GM23338 (cell line): ENCODE measurements around the gene DEK. TPM values are rescaled to one million over a fixed set of nuclear protein-coding genes. Genes with fewer than 3 reads are reported as not detected.

Experiments used
- ATAC-seq: fragments of 200-7000 bp; cut with Tn5 transposase; 3 replicates; pipeline ENCODE4 v1.9.1; 2020
- DNase-seq: peaks from one replicate; pipeline ENCODE4 v3.0.0-alpha.2; 2015; ENCODE audit warnings: low spot score
- H2AFZ ChIP-seq: fragments of 200-600 bp; sonication (generic); 2 replicates; pipeline ENCODE4 v1.8.0; 2016; ENCODE audit warnings: antibody characterized with exemption, mild to moderate bottlenecking, moderate library complexity
- H3F3A ChIP-seq: fragments of 200-600 bp; sonication (generic); replicated peaks from 2 replicates; pipeline ENCODE4 v1.8.0; 2017; ENCODE audit warnings: antibody characterized with exemption, mixed run types, low read depth
- H3K27ac ChIP-seq: fragments of 200-600 bp; sonication (generic); 2 replicates; pipeline ENCODE4 v1.6.1; 2016; ENCODE audit warnings: low read depth
- H3K27me3 ChIP-seq: fragments of 200-600 bp; sonication (generic); 2 replicates; pipeline ENCODE4 v1.8.0; 2016; ENCODE audit warnings: mild to moderate bottlenecking, mixed run types, moderate library complexity; ENCODE audit not compliant: insufficient read depth
- H3K36me3 ChIP-seq: fragments of 200-600 bp; sonication (generic); 2 replicates; pipeline ENCODE4 v1.8.0; 2016; ENCODE audit warnings: mild to moderate bottlenecking; ENCODE audit not compliant: insufficient read depth
- H3K4me1 ChIP-seq: fragments of 200-600 bp; sonication (generic); 2 replicates; pipeline ENCODE4 v1.8.0; 2016; ENCODE audit warnings: mild to moderate bottlenecking, moderate library complexity; ENCODE audit not compliant: insufficient read depth
- H3K4me2 ChIP-seq: fragments of 200-600 bp; sonication (generic); 2 replicates; pipeline ENCODE4 v1.7.1; 2017; ENCODE audit warnings: mixed run types
- H3K4me3 ChIP-seq: fragments of 200-600 bp; sonication (generic); 2 replicates; pipeline ENCODE4 v1.6.1; 2016; ENCODE audit warnings: mixed run types
- H3K79me2 ChIP-seq: fragments of 200-600 bp; sonication (generic); replicated peaks from 2 replicates; pipeline ENCODE4 v1.8.0; 2017; ENCODE audit warnings: mild to moderate bottlenecking; ENCODE audit not compliant: insufficient read depth
- H3K9me2 ChIP-seq: fragments of 200-600 bp; sonication (generic); 2 replicates; pipeline ENCODE4 v1.8.0; 2017; ENCODE audit not compliant: insufficient read depth
- H4K20me1 ChIP-seq: fragments of 200-600 bp; sonication (generic); replicated peaks from 2 replicates; pipeline ENCODE4 v1.8.0; 2017; ENCODE audit warnings: mild to moderate bottlenecking; ENCODE audit not compliant: insufficient read depth
- H3K27ac Mint-ChIP-seq: 2 replicates; pipeline ENCODE4 v1.8.0; 2020; ENCODE audit warnings: inconsistent platforms, mild to moderate bottlenecking, moderate library complexity, mixed read lengths
- H3K27me3 Mint-ChIP-seq: 3 replicates; pipeline ENCODE4 v1.8.0; 2022; ENCODE audit warnings: low read depth, mild to moderate bottlenecking, moderate library complexity, mixed read lengths, inconsistent platforms; ENCODE audit not compliant: insufficient read depth, poor library complexity
- H3K36me3 Mint-ChIP-seq: 3 replicates; pipeline ENCODE4 v1.8.0; 2021; ENCODE audit warnings: low read depth, mild to moderate bottlenecking, inconsistent platforms, moderate library complexity, mixed read lengths
- H3K4me1 Mint-ChIP-seq: 3 replicates; pipeline ENCODE4 v1.8.0; 2020; ENCODE audit warnings: mild to moderate bottlenecking, inconsistent platforms, mixed read lengths
- H3K4me3 Mint-ChIP-seq: 3 replicates; pipeline ENCODE4 v1.8.0; 2021; ENCODE audit warnings: moderate library complexity, mild to moderate bottlenecking, inconsistent platforms, mixed read lengths
- H3K9me3 Mint-ChIP-seq: 3 replicates; pipeline ENCODE4 v1.8.0; 2020; ENCODE audit warnings: moderate library complexity, mild to moderate bottlenecking, inconsistent platforms, mixed read lengths
- CREB1 ChIP-seq: fragments of 250-450 bp; sonication (Bioruptor Pico); IDR thresholded peaks from 2 replicates; pipeline ENCODE4 v1.5.0; 2020; ENCODE audit warnings: low read depth, mild to moderate bottlenecking, moderate library complexity
- ETS1 ChIP-seq: IDR thresholded peaks from 2 replicates; pipeline ENCODE4 v1.6.1; 2016; ENCODE audit warnings: antibody characterized with exemption
- EZH2 ChIP-seq: fragments of 200-600 bp; sonication (generic); IDR thresholded peaks from one replicate; pipeline ENCODE4 v1.8.0; 2017; ENCODE audit warnings: antibody characterized with exemption, mild to moderate bottlenecking, low read depth; ENCODE audit not compliant: unreplicated experiment
- EZH2phosphoT487 ChIP-seq: fragments of 200-600 bp; sonication (generic); IDR thresholded peaks from one replicate; pipeline ENCODE4 v1.8.1; 2018; ENCODE audit warnings: antibody characterized with exemption; ENCODE audit not compliant: unreplicated experiment
- JUNB ChIP-seq: IDR thresholded peaks from one replicate; pipeline ENCODE4 v1.6.1; 2016; ENCODE audit warnings: antibody characterized with exemption; ENCODE audit not compliant: unreplicated experiment
- NANOG ChIP-seq: IDR thresholded peaks from 2 replicates; pipeline ENCODE4 v1.6.1; 2016; ENCODE audit warnings: antibody characterized with exemption, borderline replicate concordance
- POLR2AphosphoS5 ChIP-seq: IDR thresholded peaks from 2 replicates; pipeline ENCODE4 v1.6.1; 2016; ENCODE audit warnings: antibody characterized with exemption, low read depth
- STAT1 ChIP-seq: IDR thresholded peaks from one replicate; pipeline ENCODE4 v1.6.1; 2016; ENCODE audit warnings: antibody characterized with exemption; ENCODE audit not compliant: unreplicated experiment
- ZNF114 ChIP-seq: fragments of 250-450 bp; sonication (Bioruptor Pico); IDR thresholded peaks from 2 replicates; pipeline ENCODE4 v1.5.0; 2020; ENCODE audit warnings: mild to moderate bottlenecking, moderate library complexity
- ZNF331 ChIP-seq: fragments of 250-450 bp; sonication (Bioruptor Pico); IDR thresholded peaks from 2 replicates; pipeline ENCODE4 v1.5.0; 2020; ENCODE audit warnings: low read depth, mild to moderate bottlenecking, moderate library complexity
- polyA plus RNA-seq: library from polyadenylated mRNA; unstranded; fragments of >200 nt; fragmentation: Nextera tagmentation; extraction: Ambion mirVana; gene quantifications from 2 replicates; pipeline ENCODE4 v1.2.1, GENCODE V29; 2016
- total RNA-seq: library from RNA; depleted of rRNA; stranded (reverse); fragments of >200 nt; shearing (Covaris generic); gene quantifications from 2 replicates; pipeline ENCODE4 v1.2.3, GENCODE V29; 2014
- TF ChIP-seq, protein P1 (sequence below): fragments of 250-450 bp; sonication (Bioruptor Pico); IDR thresholded peaks from 2 replicates; pipeline ENCODE4 v1.5.0; 2020; ENCODE audit warnings: mild to moderate bottlenecking, moderate library complexity
- TF ChIP-seq, protein P2 (sequence below), 2 experiments: fragments of 200-600 bp in 1 of 2; sonication (generic) in 1 of 2; conservative IDR thresholded peaks; 2 replicates each; pipeline versions ENCODE4 v1.5.1 to v1.6.1; 2016 to 2017; ENCODE audit warnings: antibody characterized with exemption in 2 of 2, low read depth in 2 of 2, mild to moderate bottlenecking in 2 of 2, moderate library complexity in 1 of 2
- TF ChIP-seq, protein P3 (sequence below): IDR thresholded peaks from one replicate; pipeline ENCODE4 v1.6.1; 2018; ENCODE audit warnings: antibody characterized with exemption; ENCODE audit not compliant: unreplicated experiment

The DEK gene
- total and polyA plus RNA-seq, 2 experiments from 2014 or later = 218 to 582 TPM

GRCh38 chr6:18263418-18264218 is 712 bp downstream of the DEK start:
- Mint-ChIP-seq H3K27me3 (peaks cover 11% of the 10 kb centered on the region), H3K36me3 (peaks cover 61% of the 10 kb centered on the region), H3K4me3 (peak overlapping the region; percentile 92), H3K27ac (peak overlapping the region; percentile 93), H3K4me1 (peaks cover 35% of the 10 kb centered on the region), H3K9me3 (peaks cover 14% of the 10 kb centered on the region)
- Histone ChIP-seq H3K27me3 (peaks cover 7% of the 10 kb centered on the region; the same call in 1 of the 2 replicates), H3K4me1 (peaks cover 37% of the 10 kb centered on the region), H2AFZ (no peak overlapping the region), H3K9me2 (no peaks in the 10 kb centered on the region), H3K4me2 (peak overlapping the region; percentile 93), H3K36me3 (peaks cover 2% of the 10 kb centered on the region; the same call in 1 of the 2 replicates), H3K79me2 (peaks cover 54% of the 10 kb centered on the region), H4K20me1 (peaks cover 34% of the 10 kb centered on the region), H3K27ac (peak overlapping the region; percentile 94), H3F3A (0 out of 2 replicates have a peak, but pooled peaks cover 6% of the 10 kb centered on the region), H3K4me3 (peak overlapping the region; percentile 97)
- ATAC-seq (peak; percentile 6; the same call in 2 of the 3 replicates), DNase-seq (peak; percentile 35)
- TF ChIP-seq POLR2AphosphoS5 (no peak; the same call in 1 of the 2 replicates), NANOG (no peak), ZNF331 (no peak), ETS1 (no peak), CREB1 (no peak), EZH2phosphoT487 (no peak), EZH2 (no peak), ZNF114 (CRISPR knock-in tag) (no peak), JUNB (no peak), STAT1 (no peak)
- TF ChIP-seq, protein P1, sequence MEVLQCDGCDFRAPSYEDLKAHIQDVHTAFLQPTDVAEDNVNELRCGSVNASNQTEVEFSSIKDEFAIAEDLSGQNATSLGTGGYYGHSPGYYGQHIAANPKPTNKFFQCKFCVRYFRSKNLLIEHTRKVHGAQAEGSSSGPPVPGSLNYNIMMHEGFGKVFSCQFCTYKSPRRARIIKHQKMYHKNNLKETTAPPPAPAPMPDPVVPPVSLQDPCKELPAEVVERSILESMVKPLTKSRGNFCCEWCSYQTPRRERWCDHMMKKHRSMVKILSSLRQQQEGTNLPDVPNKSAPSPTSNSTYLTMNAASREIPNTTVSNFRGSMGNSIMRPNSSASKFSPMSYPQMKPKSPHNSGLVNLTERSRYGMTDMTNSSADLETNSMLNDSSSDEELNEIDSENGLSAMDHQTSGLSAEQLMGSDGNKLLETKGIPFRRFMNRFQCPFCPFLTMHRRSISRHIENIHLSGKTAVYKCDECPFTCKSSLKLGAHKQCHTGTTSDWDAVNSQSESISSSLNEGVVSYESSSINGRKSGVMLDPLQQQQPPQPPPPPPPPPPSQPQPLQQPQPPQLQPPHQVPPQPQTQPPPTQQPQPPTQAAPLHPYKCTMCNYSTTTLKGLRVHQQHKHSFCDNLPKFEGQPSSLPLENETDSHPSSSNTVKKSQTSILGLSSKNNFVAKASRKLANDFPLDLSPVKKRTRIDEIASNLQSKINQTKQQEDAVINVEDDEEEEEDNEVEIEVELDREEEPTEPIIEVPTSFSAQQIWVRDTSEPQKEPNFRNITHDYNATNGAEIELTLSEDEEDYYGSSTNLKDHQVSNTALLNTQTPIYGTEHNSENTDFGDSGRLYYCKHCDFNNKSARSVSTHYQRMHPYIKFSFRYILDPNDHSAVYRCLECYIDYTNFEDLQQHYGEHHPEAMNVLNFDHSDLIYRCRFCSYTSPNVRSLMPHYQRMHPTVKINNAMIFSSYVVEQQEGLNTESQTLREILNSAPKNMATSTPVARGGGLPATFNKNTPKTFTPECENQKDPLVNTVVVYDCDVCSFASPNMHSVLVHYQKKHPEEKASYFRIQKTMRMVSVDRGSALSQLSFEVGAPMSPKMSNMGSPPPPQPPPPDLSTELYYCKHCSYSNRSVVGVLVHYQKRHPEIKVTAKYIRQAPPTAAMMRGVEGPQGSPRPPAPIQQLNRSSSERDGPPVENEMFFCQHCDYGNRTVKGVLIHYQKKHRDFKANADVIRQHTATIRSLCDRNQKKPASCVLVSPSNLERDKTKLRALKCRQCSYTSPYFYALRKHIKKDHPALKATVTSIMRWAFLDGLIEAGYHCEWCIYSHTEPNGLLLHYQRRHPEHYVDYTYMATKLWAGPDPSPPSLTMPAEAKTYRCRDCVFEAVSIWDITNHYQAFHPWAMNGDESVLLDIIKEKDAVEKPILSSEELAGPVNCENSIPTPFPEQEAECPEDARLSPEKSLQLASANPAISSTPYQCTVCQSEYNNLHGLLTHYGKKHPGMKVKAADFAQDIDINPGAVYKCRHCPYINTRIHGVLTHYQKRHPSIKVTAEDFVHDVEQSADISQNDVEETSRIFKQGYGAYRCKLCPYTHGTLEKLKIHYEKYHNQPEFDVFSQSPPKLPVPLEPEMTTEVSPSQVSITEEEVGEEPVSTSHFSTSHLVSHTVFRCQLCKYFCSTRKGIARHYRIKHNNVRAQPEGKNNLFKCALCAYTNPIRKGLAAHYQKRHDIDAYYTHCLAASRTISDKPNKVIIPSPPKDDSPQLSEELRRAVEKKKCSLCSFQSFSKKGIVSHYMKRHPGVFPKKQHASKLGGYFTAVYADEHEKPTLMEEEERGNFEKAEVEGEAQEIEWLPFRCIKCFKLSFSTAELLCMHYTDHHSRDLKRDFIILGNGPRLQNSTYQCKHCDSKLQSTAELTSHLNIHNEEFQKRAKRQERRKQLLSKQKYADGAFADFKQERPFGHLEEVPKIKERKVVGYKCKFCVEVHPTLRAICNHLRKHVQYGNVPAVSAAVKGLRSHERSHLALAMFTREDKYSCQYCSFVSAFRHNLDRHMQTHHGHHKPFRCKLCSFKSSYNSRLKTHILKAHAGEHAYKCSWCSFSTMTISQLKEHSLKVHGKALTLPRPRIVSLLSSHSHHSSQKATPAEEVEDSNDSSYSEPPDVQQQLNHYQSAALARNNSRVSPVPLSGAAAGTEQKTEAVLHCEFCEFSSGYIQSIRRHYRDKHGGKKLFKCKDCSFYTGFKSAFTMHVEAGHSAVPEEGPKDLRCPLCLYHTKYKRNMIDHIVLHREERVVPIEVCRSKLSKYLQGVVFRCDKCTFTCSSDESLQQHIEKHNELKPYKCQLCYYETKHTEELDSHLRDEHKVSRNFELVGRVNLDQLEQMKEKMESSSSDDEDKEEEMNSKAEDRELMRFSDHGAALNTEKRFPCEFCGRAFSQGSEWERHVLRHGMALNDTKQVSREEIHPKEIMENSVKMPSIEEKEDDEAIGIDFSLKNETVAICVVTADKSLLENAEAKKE = no peak
- TF ChIP-seq, protein P2, sequence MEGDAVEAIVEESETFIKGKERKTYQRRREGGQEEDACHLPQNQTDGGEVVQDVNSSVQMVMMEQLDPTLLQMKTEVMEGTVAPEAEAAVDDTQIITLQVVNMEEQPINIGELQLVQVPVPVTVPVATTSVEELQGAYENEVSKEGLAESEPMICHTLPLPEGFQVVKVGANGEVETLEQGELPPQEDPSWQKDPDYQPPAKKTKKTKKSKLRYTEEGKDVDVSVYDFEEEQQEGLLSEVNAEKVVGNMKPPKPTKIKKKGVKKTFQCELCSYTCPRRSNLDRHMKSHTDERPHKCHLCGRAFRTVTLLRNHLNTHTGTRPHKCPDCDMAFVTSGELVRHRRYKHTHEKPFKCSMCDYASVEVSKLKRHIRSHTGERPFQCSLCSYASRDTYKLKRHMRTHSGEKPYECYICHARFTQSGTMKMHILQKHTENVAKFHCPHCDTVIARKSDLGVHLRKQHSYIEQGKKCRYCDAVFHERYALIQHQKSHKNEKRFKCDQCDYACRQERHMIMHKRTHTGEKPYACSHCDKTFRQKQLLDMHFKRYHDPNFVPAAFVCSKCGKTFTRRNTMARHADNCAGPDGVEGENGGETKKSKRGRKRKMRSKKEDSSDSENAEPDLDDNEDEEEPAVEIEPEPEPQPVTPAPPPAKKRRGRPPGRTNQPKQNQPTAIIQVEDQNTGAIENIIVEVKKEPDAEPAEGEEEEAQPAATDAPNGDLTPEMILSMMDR (conservative IDR thresholded peaks at IDR 0.05; ENCODE audit: low read depth in 2 of 2) = no peak
- TF ChIP-seq, protein P3, sequence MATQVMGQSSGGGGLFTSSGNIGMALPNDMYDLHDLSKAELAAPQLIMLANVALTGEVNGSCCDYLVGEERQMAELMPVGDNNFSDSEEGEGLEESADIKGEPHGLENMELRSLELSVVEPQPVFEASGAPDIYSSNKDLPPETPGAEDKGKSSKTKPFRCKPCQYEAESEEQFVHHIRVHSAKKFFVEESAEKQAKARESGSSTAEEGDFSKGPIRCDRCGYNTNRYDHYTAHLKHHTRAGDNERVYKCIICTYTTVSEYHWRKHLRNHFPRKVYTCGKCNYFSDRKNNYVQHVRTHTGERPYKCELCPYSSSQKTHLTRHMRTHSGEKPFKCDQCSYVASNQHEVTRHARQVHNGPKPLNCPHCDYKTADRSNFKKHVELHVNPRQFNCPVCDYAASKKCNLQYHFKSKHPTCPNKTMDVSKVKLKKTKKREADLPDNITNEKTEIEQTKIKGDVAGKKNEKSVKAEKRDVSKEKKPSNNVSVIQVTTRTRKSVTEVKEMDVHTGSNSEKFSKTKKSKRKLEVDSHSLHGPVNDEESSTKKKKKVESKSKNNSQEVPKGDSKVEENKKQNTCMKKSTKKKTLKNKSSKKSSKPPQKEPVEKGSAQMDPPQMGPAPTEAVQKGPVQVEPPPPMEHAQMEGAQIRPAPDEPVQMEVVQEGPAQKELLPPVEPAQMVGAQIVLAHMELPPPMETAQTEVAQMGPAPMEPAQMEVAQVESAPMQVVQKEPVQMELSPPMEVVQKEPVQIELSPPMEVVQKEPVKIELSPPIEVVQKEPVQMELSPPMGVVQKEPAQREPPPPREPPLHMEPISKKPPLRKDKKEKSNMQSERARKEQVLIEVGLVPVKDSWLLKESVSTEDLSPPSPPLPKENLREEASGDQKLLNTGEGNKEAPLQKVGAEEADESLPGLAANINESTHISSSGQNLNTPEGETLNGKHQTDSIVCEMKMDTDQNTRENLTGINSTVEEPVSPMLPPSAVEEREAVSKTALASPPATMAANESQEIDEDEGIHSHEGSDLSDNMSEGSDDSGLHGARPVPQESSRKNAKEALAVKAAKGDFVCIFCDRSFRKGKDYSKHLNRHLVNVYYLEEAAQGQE = no peak
